GM10266 (cell line): ENCODE measurements around the gene CAPN2.
A peak's percentile ranks its signal among the peaks of the same experiment; 100 is the strongest.

Experiments used
- DNase-seq: peaks from one replicate; pipeline ENCODE4 v3.0.0; 2012; ENCODE audit errors: extremely low spot score
- TF ChIP-seq, protein P1 (sequence below): IDR thresholded peaks from 2 replicates; pipeline ENCODE4 v1.5.1; 2012; ENCODE audit warnings: mild to moderate bottlenecking, low read depth; ENCODE audit not compliant: control insufficient read depth, insufficient read depth; ENCODE audit errors: missing control alignments

Gene CAPN2

DNA sequence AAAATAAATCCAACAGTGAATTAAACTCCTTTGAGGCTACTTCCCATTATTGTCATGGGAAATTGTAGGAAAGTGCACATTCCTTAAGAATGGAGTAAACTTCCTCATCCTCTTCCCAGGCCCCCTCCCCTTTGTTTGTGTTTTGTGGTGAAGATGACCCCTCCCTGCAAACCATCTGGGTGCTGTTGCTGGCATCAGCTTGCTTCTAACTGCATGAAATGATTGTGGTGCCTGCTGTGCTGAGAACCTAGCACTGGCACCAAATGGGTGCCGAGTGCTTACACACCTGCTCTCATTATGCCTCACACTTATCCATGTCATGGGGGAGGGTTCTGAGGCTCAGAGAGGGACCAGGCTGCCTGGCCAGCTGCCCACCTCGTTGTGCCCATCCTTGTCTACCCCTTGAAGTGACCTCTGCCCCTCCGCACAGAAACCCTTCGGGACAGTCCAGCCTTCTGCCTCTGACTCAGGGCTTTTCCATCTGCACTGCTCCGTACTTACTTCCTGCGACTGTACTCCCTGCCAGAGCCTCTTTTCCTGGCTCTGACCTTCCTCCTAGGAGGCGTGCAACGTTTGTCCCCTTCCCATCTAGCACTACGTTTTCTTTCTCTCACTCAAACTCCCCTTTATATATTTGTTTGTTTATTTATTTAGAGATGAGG is 30.6 kb downstream of the CAPN2 start:
- DNase-seq, result no peak
- TF ChIP-seq, protein P1, sequence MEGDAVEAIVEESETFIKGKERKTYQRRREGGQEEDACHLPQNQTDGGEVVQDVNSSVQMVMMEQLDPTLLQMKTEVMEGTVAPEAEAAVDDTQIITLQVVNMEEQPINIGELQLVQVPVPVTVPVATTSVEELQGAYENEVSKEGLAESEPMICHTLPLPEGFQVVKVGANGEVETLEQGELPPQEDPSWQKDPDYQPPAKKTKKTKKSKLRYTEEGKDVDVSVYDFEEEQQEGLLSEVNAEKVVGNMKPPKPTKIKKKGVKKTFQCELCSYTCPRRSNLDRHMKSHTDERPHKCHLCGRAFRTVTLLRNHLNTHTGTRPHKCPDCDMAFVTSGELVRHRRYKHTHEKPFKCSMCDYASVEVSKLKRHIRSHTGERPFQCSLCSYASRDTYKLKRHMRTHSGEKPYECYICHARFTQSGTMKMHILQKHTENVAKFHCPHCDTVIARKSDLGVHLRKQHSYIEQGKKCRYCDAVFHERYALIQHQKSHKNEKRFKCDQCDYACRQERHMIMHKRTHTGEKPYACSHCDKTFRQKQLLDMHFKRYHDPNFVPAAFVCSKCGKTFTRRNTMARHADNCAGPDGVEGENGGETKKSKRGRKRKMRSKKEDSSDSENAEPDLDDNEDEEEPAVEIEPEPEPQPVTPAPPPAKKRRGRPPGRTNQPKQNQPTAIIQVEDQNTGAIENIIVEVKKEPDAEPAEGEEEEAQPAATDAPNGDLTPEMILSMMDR, result no peak

DNA sequence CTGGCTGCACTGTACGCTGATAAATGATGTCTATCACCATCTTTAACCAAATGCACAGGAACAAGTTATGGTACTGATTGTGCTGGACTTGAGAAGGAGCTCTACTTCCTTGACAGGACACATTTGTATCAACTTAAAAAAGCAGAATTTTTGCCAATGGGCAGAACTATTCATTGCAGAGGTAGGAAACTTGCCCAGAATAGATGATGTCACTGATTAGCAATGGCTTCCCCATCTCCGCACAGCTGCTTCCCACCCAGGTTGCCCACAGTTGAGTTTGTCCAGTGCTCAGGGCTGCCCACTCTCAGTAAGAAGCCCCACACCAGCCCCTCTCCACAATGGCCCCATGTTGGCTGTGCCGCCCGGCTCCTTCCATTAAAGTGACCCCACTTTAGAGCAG is 33.4 kb downstream of the CAPN2 start:
- no peak for DNase-seq
- TF ChIP-seq, protein P1, result no peak

DNA sequence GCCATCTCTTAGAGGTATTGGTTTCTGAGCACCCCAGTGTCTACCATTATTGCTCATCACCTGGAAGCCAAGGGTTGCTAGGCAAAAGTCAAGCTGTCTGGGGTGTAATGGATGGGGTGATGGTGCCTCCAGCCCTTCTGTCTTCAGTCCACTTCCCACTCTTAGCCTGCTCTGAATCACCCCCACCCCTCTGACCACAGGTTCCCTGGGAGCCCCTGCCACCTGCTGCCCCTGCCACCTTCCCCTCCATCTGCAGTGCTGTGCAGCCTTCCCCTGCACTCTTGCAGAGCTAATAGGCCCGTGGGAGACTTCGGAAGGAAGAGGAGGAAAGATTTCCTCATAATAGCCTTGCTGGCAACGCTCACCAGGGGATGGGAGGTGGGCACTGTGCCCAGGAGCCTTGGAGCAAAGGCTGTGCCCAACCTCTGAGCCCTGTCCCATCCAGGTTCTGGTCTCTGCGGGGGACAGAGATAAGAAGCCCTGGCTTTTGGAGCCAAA is 35.5 kb downstream of the CAPN2 start:
- TF ChIP-seq, protein P1, result no peak
- DNase-seq, result no peak

DNA sequence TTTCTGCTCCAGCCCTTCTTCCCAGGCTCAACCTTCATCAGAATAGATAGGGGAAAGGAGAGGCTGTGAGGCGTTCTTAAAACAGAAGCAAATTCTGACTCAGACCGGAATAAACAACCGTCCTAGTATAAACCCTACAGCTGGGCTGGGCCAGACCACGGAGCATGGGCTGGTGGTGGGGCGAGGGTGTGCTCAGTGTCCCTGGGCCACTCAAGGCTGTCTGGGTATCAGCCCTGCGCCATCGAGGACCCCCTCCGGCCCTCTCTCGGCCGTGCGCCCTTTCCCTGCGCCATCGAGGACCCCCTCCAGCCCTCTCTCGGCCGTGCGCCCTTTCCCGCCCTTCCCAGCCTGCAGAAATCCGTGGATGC is 36.0 kb downstream of the CAPN2 start:
- no peak for DNase-seq
- TF ChIP-seq, protein P1, result no peak

DNA sequence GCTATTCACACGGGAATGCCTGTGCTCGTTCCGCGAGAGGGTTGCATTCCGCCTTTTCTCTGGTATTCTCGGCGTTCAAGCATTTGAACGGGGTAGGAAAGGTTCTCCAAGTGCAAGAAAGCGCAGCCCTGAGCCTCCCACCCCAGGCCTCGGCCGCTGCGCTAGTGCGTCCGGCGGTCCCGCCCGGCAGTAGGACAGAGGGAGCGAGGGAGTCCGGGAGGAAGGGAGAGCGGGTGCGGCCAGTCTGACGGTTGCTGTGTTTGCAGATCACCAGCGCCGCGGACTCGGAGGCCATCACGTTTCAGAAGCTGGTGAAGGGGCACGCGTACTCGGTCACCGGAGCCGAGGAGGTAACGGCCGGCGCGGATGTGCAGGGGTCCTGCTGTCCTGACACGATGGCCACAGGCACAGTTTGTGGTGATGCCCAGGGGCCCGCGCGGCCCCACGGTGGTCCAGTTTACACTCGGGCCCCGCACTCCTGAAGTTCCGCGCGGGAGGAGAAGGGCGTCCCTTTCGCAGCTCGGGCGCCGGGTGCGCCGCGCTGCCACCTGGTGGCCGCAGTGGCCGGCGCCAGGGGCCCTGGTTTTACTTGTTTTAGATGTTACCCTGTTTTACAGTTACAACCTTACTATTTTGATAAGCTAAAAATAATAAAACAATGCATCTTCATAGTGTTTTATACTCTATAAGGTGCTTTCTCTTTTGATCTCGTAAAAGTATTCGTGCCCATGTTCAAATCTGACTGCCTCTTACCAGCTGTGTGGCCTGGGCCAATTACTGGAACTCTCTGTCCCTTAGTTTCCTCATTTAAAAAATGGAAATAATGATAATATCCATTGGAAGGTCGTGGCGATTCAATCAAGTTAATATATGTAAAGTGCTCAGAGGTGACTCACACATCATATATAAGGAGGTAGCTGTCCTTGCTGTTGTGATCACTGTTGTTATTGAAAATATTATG is 36.7 kb downstream of the CAPN2 start:
- TF ChIP-seq, protein P1, result peak; percentile 91
- peak; percentile 77 for DNase-seq

DNA sequence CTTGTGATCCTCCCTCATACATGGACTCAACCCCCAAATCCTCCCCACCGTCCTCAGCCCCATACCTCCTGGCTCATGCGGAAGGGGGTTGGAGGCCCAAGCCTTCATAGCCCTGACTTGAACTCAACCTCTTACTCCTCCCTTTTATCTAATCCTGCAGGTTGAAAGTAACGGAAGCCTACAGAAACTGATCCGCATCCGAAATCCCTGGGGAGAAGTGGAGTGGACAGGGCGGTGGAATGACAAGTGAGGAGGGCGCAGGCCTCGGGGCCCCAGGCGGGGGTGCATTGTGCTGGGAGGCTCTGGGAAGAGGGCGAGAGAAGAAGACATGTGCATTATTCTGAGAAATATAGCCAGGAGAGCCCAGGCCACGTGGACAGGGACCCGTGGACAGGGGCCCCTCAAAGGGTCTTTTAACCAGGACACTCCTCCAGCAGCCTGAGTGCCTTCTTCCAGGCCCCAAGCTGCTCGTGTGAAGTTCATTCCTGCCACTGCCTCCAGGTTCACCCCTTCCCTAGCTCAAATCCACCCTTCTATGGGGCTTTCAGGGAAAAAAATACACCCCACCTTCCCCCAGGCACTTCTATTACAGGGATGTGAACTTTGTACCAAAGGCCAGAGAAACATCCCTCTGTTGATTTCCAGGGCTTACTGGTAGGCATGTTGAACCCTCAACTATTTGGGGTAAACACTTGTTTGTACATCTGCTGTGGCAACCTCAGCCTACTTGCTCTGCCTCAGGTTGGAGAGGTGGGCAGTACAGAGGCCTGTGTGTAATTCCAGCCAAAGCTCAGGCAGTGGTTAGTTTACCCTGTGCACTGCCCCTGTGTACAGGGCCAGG is 38.6 kb downstream of the CAPN2 start:
- TF ChIP-seq, protein P1, result no peak

DNA sequence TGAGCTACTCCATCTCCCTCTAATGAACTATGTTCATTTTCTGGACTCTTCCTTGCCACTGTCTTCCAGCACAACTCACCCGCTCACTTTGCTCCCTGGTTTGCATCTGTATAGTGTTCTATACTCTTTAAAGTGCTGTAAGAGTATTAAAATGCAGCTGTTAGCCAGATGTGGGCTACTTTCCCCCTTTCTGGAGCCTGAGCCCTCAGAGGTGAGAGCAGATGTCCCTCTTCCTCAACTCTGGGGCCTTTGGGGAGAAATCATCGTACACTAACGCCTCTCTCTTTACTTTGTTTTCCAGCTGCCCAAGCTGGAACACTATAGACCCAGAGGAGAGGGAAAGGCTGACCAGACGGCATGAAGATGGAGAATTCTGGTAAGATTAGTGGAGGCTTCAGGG is 39.4 kb downstream of the CAPN2 start:
- TF ChIP-seq, protein P1, result no peak
- no peak for DNase-seq

More for the DNA sequence above, 38.6 kb downstream of the CAPN2 start:
- DNase-seq, result no peak
